Activated CD4-positive, alpha-beta memory T cell treated with anti-CD3 and anti-CD28 coated beads for 36 hours (primary cell): ENCODE measurements around the gene JAZF1. TPM values are rescaled to one million over a fixed set of nuclear protein-coding genes. Genes with fewer than 3 reads are reported as not detected.

Source experiments
- CTCF ChIA-PET: fragments of 350-600 bp; sonication (Branson Sonifier 250); formaldehyde crosslinking; loops from one replicate; lab custom pipeline; 2021; ENCODE audit warnings: antibody characterized with exemption, inconsistent platforms; lab: Charles Lee
- POLR2A ChIA-PET: fragments of 350-600 bp; sonication (Branson Sonifier 250); formaldehyde crosslinking; loops from one replicate; lab custom pipeline; 2021; ENCODE audit warnings: antibody characterized with exemption; lab: Charles Lee
- DNase-seq: peaks from one replicate; pipeline ENCODE4 v3.0.0-alpha.2; 2020
- H3K27ac Mint-ChIP-seq: one replicate; pipeline ENCODE4 v1.8.0; 2021; ENCODE audit warnings: mixed read lengths
- H3K27me3 Mint-ChIP-seq: one replicate; pipeline ENCODE4 v1.8.0; 2021; ENCODE audit warnings: mixed read lengths
- H3K36me3 Mint-ChIP-seq: one replicate; pipeline ENCODE4 v1.8.0; 2021; ENCODE audit warnings: mixed read lengths
- H3K4me1 Mint-ChIP-seq: one replicate; pipeline ENCODE4 v1.8.0; 2021; ENCODE audit warnings: low read depth, mixed read lengths
- H3K4me3 Mint-ChIP-seq: one replicate; pipeline ENCODE4 v1.8.0; 2021; ENCODE audit warnings: mild to moderate bottlenecking, mixed read lengths
- H3K9me3 Mint-ChIP-seq: one replicate; pipeline ENCODE4 v1.8.0; 2021; ENCODE audit warnings: mixed read lengths
- intact Hi-C: fragments of 100-400 bp; cut with micrococcal nuclease; formaldehyde crosslinking; loops from one replicate; pipeline ENCODE4 v1.15.1; 2023
- total RNA-seq, 2 experiments: library from RNA; stranded (reverse); gene quantifications; one replicate each; pipeline ENCODE4 v1.2.3, GENCODE V29; 2021

JAZF1 gene
- total RNA-seq, 2 experiments from 2014 or later: 3.8 to 4.3 TPM

- intact Hi-C loops: loop anchor here (1.0 to 2.0 kb wide), 3 partner anchors 32 to 85 kb away; no protein-coding TSS in a partner anchor
- ChIA-PET POLR2A (interaction anchor here (0.6 to 1.1 kb wide), 3 partner anchors 32 to 85 kb away, joined by 3 to 5 read pairs (median 4); no protein-coding TSS in a partner anchor), CTCF (interaction anchor here (1.0 kb wide), 1 partner anchor 716 kb away, joined by 3 read pairs; no protein-coding TSS in a partner anchor)
- peaks cover 12% of the 10 kb centered on the region for H3K9me3 Mint-ChIP-seq
- H3K27me3 Mint-ChIP-seq: peaks cover 19% of the 10 kb centered on the region
- H3K36me3 Mint-ChIP-seq: peaks cover 2% of the 10 kb centered on the region
- H3K4me1 Mint-ChIP-seq: peaks cover 32% of the 10 kb centered on the region
- DNase-seq: no peak
- H3K4me3 Mint-ChIP-seq: no peak overlapping the region
- H3K27ac Mint-ChIP-seq: no peak overlapping the region
Measured at GRCh38 chr7:28207486-28208158, 27.0 kb upstream of the JAZF1 start.

GRCh38 chr7:28205506-28205905 lies 24.9 kb upstream of the JAZF1 start:
- intact Hi-C loops: no loop called here
- Mint-ChIP-seq H3K4me1 (peaks cover 30% of the 10 kb centered on the region), H3K9me3 (peaks cover 7% of the 10 kb centered on the region), H3K36me3 (no peaks in the 10 kb centered on the region), H3K27ac (no peak overlapping the region), H3K4me3 (no peak overlapping the region), H3K27me3 (peaks cover 28% of the 10 kb centered on the region)
- no peak for DNase-seq
- ChIA-PET CTCF (no interaction called here), POLR2A (no interaction called here)

GRCh38 chr7:28203508-28204240 lies 23.1 kb upstream of the JAZF1 start:
- intact Hi-C loops: no loop called here
- Mint-ChIP-seq H3K36me3 (no peaks in the 10 kb centered on the region), H3K9me3 (peaks cover 3% of the 10 kb centered on the region), H3K27ac (no peak overlapping the region), H3K4me1 (peaks cover 25% of the 10 kb centered on the region), H3K4me3 (no peak overlapping the region), H3K27me3 (peaks cover 31% of the 10 kb centered on the region)
- ChIA-PET CTCF (no interaction called here), POLR2A (no interaction called here)
- no peak for DNase-seq

GRCh38 chr7:28202222-28202621 lies 21.6 kb upstream of the JAZF1 start:
- Mint-ChIP-seq H3K4me3 (no peak overlapping the region), H3K9me3 (peaks cover 3% of the 10 kb centered on the region), H3K4me1 (peaks cover 10% of the 10 kb centered on the region), H3K27ac (no peak overlapping the region), H3K27me3 (peaks cover 31% of the 10 kb centered on the region), H3K36me3 (no peaks in the 10 kb centered on the region)
- DNase-seq: no peak
- ChIA-PET CTCF (no interaction called here), POLR2A (no interaction called here)
- intact Hi-C loops: no loop called here

GRCh38 chr7:28201131-28201530 lies 20.5 kb upstream of the JAZF1 start:
- H3K27ac Mint-ChIP-seq: no peak overlapping the region
- no peaks in the 10 kb centered on the region for H3K9me3 Mint-ChIP-seq
- ChIA-PET POLR2A (no interaction called here), CTCF (no interaction called here)
- DNase-seq: no peak
- no peak overlapping the region for H3K4me3 Mint-ChIP-seq
- peaks cover 32% of the 10 kb centered on the region for H3K27me3 Mint-ChIP-seq
- intact Hi-C loops: no loop called here
- peaks cover under 1% of the 10 kb centered on the region for H3K4me1 Mint-ChIP-seq
- no peaks in the 10 kb centered on the region for H3K36me3 Mint-ChIP-seq

GRCh38 chr7:28200598-28200997 lies 20.0 kb upstream of the JAZF1 start:
- peaks cover 32% of the 10 kb centered on the region for H3K27me3 Mint-ChIP-seq
- H3K4me3 Mint-ChIP-seq: no peak overlapping the region
- H3K9me3 Mint-ChIP-seq: no peaks in the 10 kb centered on the region
- no peaks in the 10 kb centered on the region for H3K36me3 Mint-ChIP-seq
- ChIA-PET POLR2A (no interaction called here), CTCF (no interaction called here)
- DNase-seq: no peak
- H3K4me1 Mint-ChIP-seq: peaks cover 3% of the 10 kb centered on the region
- H3K27ac Mint-ChIP-seq: no peak overlapping the region
- intact Hi-C loops: no loop called here

GRCh38 chr7:28199021-28199510 lies 18.5 kb upstream of the JAZF1 start:
- ChIA-PET CTCF (no interaction called here), POLR2A (no interaction called here)
- intact Hi-C loops: no loop called here
- Mint-ChIP-seq H3K9me3 (no peaks in the 10 kb centered on the region), H3K27ac (no peak overlapping the region), H3K36me3 (no peaks in the 10 kb centered on the region), H3K27me3 (peaks cover 32% of the 10 kb centered on the region), H3K4me3 (no peak overlapping the region), H3K4me1 (peaks cover 3% of the 10 kb centered on the region)
- DNase-seq: no peak

- Mint-ChIP-seq H3K4me1 (peaks cover 3% of the 10 kb centered on the region), H3K4me3 (no peak overlapping the region)
Measured at GRCh38 chr7:28195910-28196620, 15.5 kb upstream of the JAZF1 start.

GRCh38 chr7:28192786-28193585 lies 12.4 kb upstream of the JAZF1 start:
- POLR2A ChIA-PET: no interaction called here
- intact Hi-C loops: no loop called here
- H3K27me3 Mint-ChIP-seq: peaks cover 29% of the 10 kb centered on the region
- H3K4me3 Mint-ChIP-seq: no peak overlapping the region
- no peak overlapping the region for H3K27ac Mint-ChIP-seq
- H3K36me3 Mint-ChIP-seq: no peaks in the 10 kb centered on the region
- DNase-seq: no peak
- H3K4me1 Mint-ChIP-seq: peaks cover 3% of the 10 kb centered on the region
- CTCF ChIA-PET: no interaction called here
- H3K9me3 Mint-ChIP-seq: no peaks in the 10 kb centered on the region

More at GRCh38 chr7:28195910-28196620, 15.5 kb upstream of the JAZF1 start:
- no peaks in the 10 kb centered on the region for H3K9me3 Mint-ChIP-seq
- CTCF ChIA-PET: no interaction called here
- no peak for DNase-seq
- H3K27me3 Mint-ChIP-seq: peaks cover 25% of the 10 kb centered on the region
- intact Hi-C loops: no loop called here
- H3K36me3 Mint-ChIP-seq: no peaks in the 10 kb centered on the region
- H3K27ac Mint-ChIP-seq: no peak overlapping the region
- POLR2A ChIA-PET: no interaction called here

GRCh38 chr7:28191751-28192150 lies 11.2 kb upstream of the JAZF1 start:
- intact Hi-C loops: no loop called here
- ChIA-PET CTCF (no interaction called here), POLR2A (no interaction called here)
- H3K27me3 Mint-ChIP-seq: peaks cover 27% of the 10 kb centered on the region
- no peaks in the 10 kb centered on the region for H3K36me3 Mint-ChIP-seq
- H3K4me3 Mint-ChIP-seq: no peak overlapping the region
- no peaks in the 10 kb centered on the region for H3K9me3 Mint-ChIP-seq
- DNase-seq: no peak
- no peak overlapping the region for H3K27ac Mint-ChIP-seq
- peaks cover 3% of the 10 kb centered on the region for H3K4me1 Mint-ChIP-seq

GRCh38 chr7:28191184-28191583 lies 10.6 kb upstream of the JAZF1 start:
- peaks cover 25% of the 10 kb centered on the region for H3K27me3 Mint-ChIP-seq
- H3K4me3 Mint-ChIP-seq: no peak overlapping the region
- intact Hi-C loops: no loop called here
- ChIA-PET POLR2A (interaction anchor here (0.6 kb wide), 1 partner anchor 23 kb away, joined by 4 read pairs; no protein-coding TSS in a partner anchor), CTCF (no interaction called here)
- peaks cover 3% of the 10 kb centered on the region for H3K4me1 Mint-ChIP-seq
- H3K9me3 Mint-ChIP-seq: no peaks in the 10 kb centered on the region
- no peaks in the 10 kb centered on the region for H3K36me3 Mint-ChIP-seq
- no peak overlapping the region for H3K27ac Mint-ChIP-seq
- DNase-seq: no peak
